Nephron progenitor cell (in vitro differentiated cells): Measurements from ENCODE around the gene PSME2.

Source experiments
- DNase-seq: peaks from one replicate; pipeline ENCODE4 v3.0.0; 2021
- H3K27ac Mint-ChIP-seq: 2 replicates; pipeline ENCODE4 v1.8.0; 2021; ENCODE audit warnings: mild to moderate bottlenecking, moderate library complexity, mixed read lengths
- H3K27me3 Mint-ChIP-seq: 2 replicates; pipeline ENCODE4 v1.8.0; 2021; ENCODE audit warnings: mild to moderate bottlenecking, low read depth, mixed read lengths; ENCODE audit not compliant: poor library complexity
- H3K36me3 Mint-ChIP-seq: 2 replicates; pipeline ENCODE4 v1.8.0; 2021; ENCODE audit warnings: low read depth, mixed read lengths
- H3K4me1 Mint-ChIP-seq: 2 replicates; pipeline ENCODE4 v1.8.0; 2021; ENCODE audit warnings: mixed read lengths
- H3K4me3 Mint-ChIP-seq: 2 replicates; pipeline ENCODE4 v1.8.0; 2021; ENCODE audit warnings: mild to moderate bottlenecking, moderate library complexity, mixed read lengths
- H3K9me3 Mint-ChIP-seq: 2 replicates; pipeline ENCODE4 v1.8.0; 2021; ENCODE audit warnings: mild to moderate bottlenecking, moderate library complexity, mixed read lengths
- CTCF ChIP-seq: fragments of 200-600 bp; sonication (generic); IDR thresholded peaks from 2 replicates; pipeline ENCODE4 v1.5.0; 2021; ENCODE audit warnings: antibody characterized with exemption

The PSME2 gene

DNA sequence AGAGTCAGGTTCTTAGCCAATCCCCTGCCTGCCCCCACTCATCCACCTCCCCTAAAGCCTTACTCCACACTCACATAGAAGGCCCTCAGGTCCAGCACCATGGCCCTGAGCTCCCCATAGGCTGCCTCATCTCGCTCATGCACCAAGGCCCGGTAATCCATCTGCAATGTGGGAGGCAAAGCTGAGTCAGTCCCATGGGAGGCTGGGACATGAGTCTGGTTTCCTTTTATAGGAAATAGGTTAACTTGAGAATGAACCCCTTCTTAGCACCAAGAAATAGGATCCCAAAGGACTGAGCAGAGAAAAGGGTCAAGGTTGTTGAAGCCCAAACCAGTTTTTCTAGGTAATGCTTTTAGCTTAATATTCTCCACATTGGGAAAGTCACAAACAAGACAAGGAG is 2.9 kb downstream of the PSME2 start:
- Mint-ChIP-seq H3K9me3 (no peaks in the 10 kb centered on the region), H3K4me3 (no peak overlapping the region), H3K4me1 (peaks cover 62% of the 10 kb centered on the region), H3K27ac (no peak overlapping the region), H3K27me3 (no peaks in the 10 kb centered on the region), H3K36me3 (peaks cover 24% of the 10 kb centered on the region)
- no peak for TF ChIP-seq CTCF
- DNase-seq: no peak

DNA sequence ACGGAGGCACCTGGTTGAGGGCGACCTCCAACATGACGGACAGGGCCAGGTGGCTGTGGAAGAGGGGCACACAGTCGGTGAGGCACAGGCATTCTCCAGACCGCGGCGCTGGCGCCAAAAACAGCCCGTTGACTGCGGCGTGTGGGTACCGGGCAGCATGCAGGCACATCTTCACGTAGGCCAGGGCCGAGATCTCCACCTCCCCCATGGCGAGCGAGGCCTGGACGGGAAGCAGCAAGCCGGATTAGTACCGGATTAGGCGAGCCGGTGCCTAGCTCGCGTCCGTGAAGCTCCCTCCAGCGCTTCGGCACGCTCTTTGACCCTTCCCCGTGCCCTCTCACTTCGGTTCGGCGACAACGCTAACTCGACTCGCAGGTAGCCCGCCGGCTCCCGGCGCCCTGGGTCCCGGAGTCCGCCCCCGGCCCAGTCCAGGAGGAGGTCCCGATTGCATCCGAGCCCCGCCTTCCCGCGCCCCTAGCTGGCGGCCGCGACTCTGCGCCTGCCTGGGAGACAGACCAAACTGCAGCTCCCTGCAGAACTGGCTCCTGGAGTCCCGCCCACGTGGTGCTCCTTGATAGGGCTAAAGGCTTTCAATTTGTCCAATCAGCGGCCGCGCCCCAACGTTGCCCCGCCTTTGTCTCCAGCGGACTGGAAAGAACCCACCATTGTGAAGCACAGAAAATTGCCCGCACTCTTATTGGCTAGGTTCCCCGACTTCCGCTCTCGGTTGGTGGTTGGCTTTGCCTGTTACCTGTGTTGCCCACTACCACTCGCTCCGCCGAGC is 5.1 kb downstream of the PSME2 start, which contains the start of gene EMC9:
EMC9 (minus strand) TSS at position 495 of the 784 bp plus-strand sequence; CDS start at position 208, 287 bp downstream.
- Mint-ChIP-seq H3K4me3 (peak within 1 kb of the TSS; percentile 95), H3K27ac (peak within 1 kb of the TSS; percentile 88), H3K36me3 (peaks cover 33% of the 10 kb centered on the region), H3K9me3 (no peaks in the 10 kb centered on the region), H3K4me1 (peaks cover 69% of the 10 kb centered on the region), H3K27me3 (peaks cover 9% of the 10 kb centered on the region)
- no peak for TF ChIP-seq CTCF
- peak; percentile 99 for DNase-seq

DNA sequence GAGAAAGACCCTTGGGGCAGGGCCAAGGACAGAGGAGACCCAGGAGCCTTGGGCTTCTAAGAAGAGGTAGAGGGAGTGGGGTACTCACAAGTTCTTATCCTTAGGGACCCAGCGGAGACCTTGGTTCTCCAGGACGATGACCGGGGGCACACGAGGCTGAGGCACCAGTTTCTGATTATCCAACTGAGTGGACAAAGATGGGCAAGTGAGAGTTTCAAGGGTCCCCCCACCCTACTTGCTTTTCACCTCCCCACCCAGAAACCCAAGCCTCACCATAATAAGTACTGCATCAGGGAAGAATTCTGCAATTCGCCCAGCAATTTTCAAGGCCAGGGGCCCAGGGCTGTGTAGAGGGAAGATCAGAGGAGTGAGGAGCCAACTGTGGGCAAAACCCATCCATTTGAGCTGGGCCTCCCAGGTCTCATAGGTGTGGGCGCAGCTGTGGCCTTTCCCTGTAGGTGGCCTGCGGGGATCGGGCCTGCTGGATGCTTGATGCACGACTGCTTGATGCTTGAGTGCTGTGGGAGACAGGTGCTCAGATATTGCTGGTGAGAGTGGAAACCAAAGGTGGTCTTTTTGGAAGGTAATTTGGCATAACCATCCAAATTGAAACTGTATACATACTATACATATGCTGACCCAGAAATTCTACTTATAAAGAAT is 7.0 kb downstream of the PSME2 start:
- Mint-ChIP-seq H3K27me3 (peaks cover 18% of the 10 kb centered on the region), H3K9me3 (no peaks in the 10 kb centered on the region), H3K27ac (no peak overlapping the region), H3K36me3 (peaks cover 30% of the 10 kb centered on the region), H3K4me1 (peaks cover 58% of the 10 kb centered on the region), H3K4me3 (peak overlapping the region; percentile 95)
- no peak for TF ChIP-seq CTCF
- DNase-seq: no peak

- peaks cover 25% of the 10 kb centered on the region for H3K36me3 Mint-ChIP-seq
- H3K27me3 Mint-ChIP-seq: peaks cover 18% of the 10 kb centered on the region
- no peaks in the 10 kb centered on the region for H3K9me3 Mint-ChIP-seq
- H3K4me1 Mint-ChIP-seq: peaks cover 55% of the 10 kb centered on the region
- TF ChIP-seq CTCF: no peak
- H3K27ac Mint-ChIP-seq: no peak overlapping the region
- no peak for DNase-seq
- peak overlapping the region; percentile 95 for H3K4me3 Mint-ChIP-seq
Measured at GRCh38 chr14:24138396-24139271, 7.8 kb downstream of the PSME2 start.

DNA sequence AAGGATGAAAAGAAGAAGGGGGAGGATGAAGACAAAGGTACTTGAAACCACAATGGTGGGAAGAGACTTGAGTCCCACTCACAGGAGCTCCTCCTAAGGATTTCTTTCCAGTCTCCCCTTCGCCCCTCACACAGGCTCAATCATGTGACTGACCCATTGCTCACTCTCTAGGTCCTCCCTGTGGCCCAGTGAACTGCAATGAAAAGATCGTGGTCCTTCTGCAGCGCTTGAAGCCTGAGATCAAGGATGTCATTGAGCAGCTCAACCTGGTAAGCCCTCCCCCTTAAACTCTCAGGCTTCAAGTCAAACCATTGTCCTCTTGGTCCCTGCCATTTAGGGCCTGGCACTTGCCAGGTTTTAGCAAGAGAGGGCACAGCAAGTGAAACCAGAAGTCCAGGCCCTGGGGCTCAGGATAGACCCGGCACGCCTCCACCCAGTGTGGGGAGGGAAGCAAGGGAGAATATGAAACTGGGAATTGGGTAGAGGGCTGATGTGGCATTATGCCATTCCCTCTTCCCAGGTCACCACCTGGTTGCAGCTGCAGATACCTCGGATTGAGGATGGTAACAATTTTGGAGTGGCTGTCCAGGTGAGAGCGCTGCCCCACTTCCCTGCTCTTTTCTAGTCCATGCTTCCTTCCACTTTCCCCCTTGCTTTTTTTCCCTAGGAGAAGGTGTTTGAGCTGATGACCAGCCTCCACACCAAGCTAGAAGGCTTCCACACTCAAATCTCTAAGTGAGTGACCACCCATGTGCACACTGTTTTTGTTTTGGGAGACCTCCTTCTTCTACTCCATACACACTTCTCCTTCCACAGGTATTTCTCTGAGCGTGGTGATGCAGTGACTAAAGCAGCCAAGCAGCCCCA is 8.6 kb downstream of the PSME2 start:
- H3K27ac Mint-ChIP-seq: no peak overlapping the region
- H3K27me3 Mint-ChIP-seq: peaks cover 18% of the 10 kb centered on the region
- no peaks in the 10 kb centered on the region for H3K9me3 Mint-ChIP-seq
- H3K36me3 Mint-ChIP-seq: peaks cover 25% of the 10 kb centered on the region
- DNase-seq: no peak
- H3K4me3 Mint-ChIP-seq: peak overlapping the region; percentile 83
- no peak for TF ChIP-seq CTCF
- H3K4me1 Mint-ChIP-seq: peaks cover 57% of the 10 kb centered on the region
